Neural cell (in vitro differentiated cells): ENCODE measurements around the gene C9orf78. TPM values are rescaled to one million over a fixed set of nuclear protein-coding genes. Genes with fewer than 3 reads are reported as not detected.

Source experiments
- H2AFZ ChIP-seq: fragments of 200-600, 300-800 bp; sonication (generic), shearing (Covaris generic); 2 replicates; pipeline ENCODE4 v1.6.0; 2014; ENCODE audit warnings: low read depth, mild to moderate bottlenecking, antibody characterized with exemption, low read length, moderate library complexity
- H3F3A ChIP-seq: fragments of 200-600 bp; shearing (Covaris generic); 2 replicates; pipeline ENCODE4 v1.6.1; 2016; ENCODE audit warnings: mild to moderate bottlenecking, moderate library complexity, mixed read lengths, antibody characterized with exemption, low read length; ENCODE audit not compliant: insufficient read depth, poor library complexity, severe bottlenecking
- H3K27ac ChIP-seq: fragments of 200-600, 300-800 bp; sonication (generic), shearing (Covaris generic); 2 replicates; pipeline ENCODE4 v1.5.1; 2014; ENCODE audit warnings: mild to moderate bottlenecking, low read length, moderate library complexity
- H3K27me3 ChIP-seq: fragments of 300-800, 200-600 bp; sonication (generic), shearing (Covaris generic); 2 replicates; pipeline ENCODE4 v1.6.0; 2014; ENCODE audit warnings: mild to moderate bottlenecking, low read depth, low read length, moderate library complexity; ENCODE audit not compliant: insufficient read depth
- H3K36me3 ChIP-seq: fragments of 300-800, 200-600 bp; sonication (generic), shearing (Covaris generic); 2 replicates; pipeline ENCODE4 v1.5.1; 2014; ENCODE audit warnings: mild to moderate bottlenecking, antibody characterized with exemption, low read length, moderate library complexity; ENCODE audit not compliant: insufficient read depth
- H3K4me2 ChIP-seq: fragments of 300-800, 200-600 bp; sonication (generic), shearing (Covaris generic); 2 replicates; pipeline ENCODE4 v1.6.0; 2014; ENCODE audit warnings: mild to moderate bottlenecking, low read length
- H3K4me3 ChIP-seq: fragments of 300-800, 200-600 bp; sonication (generic), shearing (Covaris generic); 2 replicates; pipeline ENCODE4 v1.5.1; 2014; ENCODE audit warnings: mild to moderate bottlenecking, low read length, moderate library complexity
- H3K79me2 ChIP-seq: fragments of 200-600 bp; shearing (Covaris generic); replicated peaks from 2 replicates; pipeline ENCODE4 v1.6.0; 2014; ENCODE audit warnings: mild to moderate bottlenecking, low read length, moderate library complexity; ENCODE audit not compliant: insufficient read depth
- H3K9ac ChIP-seq: fragments of 300-800, 200-600 bp; sonication (generic), shearing (Covaris generic); 2 replicates; pipeline ENCODE4 v1.6.1; 2016; ENCODE audit warnings: mild to moderate bottlenecking, low read length, mixed read lengths
- H3K9me2 ChIP-seq: fragments of 200-600 bp; shearing (Covaris generic); 2 replicates; pipeline ENCODE4 v1.6.1; 2016; ENCODE audit warnings: mild to moderate bottlenecking, low read length, mixed read lengths; ENCODE audit not compliant: insufficient read depth
- H3K9me3 ChIP-seq: fragments of 200-600, 300-800 bp; sonication (generic), shearing (Covaris generic); 2 replicates; pipeline ENCODE4 v1.6.1; 2016; ENCODE audit warnings: mild to moderate bottlenecking, mixed run types, low read length, moderate library complexity, mixed read lengths
- H4K20me1 ChIP-seq: fragments of 200-600 bp; shearing (Covaris generic); 2 replicates; pipeline ENCODE4 v1.6.1; 2016; ENCODE audit warnings: mild to moderate bottlenecking, mixed run types; ENCODE audit not compliant: insufficient read depth
- CTCF ChIP-seq: fragments of 450-650 bp; IDR thresholded peaks from 2 replicates; pipeline ENCODE4 v1.5.1; 2014; ENCODE audit warnings: antibody characterized with exemption, mild to moderate bottlenecking, moderate library complexity; ENCODE audit not compliant: poor library complexity, severe bottlenecking
- EP300 ChIP-seq: fragments of 450-650 bp; conservative IDR thresholded peaks from 2 replicates; pipeline ENCODE4 v1.6.1; 2014; ENCODE audit warnings: antibody characterized with exemption, mild to moderate bottlenecking, moderate library complexity; ENCODE audit not compliant: poor library complexity, severe bottlenecking
- EZH2 ChIP-seq: fragments of 200-600, 300-800 bp; shearing (Covaris generic), sonication (generic); IDR thresholded peaks from 2 replicates; pipeline ENCODE4 v1.6.1; 2014; ENCODE audit warnings: antibody characterized with exemption, low read length, borderline replicate concordance, mild to moderate bottlenecking; ENCODE audit not compliant: insufficient read depth, poor library complexity, severe bottlenecking
- MXI1 ChIP-seq: fragments of 450-650 bp; conservative IDR thresholded peaks from 2 replicates; pipeline ENCODE4 v1.6.1; 2014; ENCODE audit warnings: antibody characterized with exemption, mild to moderate bottlenecking; ENCODE audit not compliant: poor library complexity, severe bottlenecking
- POLR2AphosphoS5 ChIP-seq: IDR thresholded peaks from 2 replicates; pipeline ENCODE4 v1.6.1; 2012
- RAD21 ChIP-seq: fragments of 450-650 bp; conservative IDR thresholded peaks from 2 replicates; pipeline ENCODE4 v1.6.1; 2014; ENCODE audit warnings: antibody characterized with exemption, mild to moderate bottlenecking, moderate library complexity
- SMC3 ChIP-seq: fragments of 450-650 bp; conservative IDR thresholded peaks from 2 replicates; pipeline ENCODE4 v1.6.1; 2014; ENCODE audit warnings: antibody characterized with exemption, mild to moderate bottlenecking, moderate library complexity; ENCODE audit not compliant: poor library complexity
- TAF1 ChIP-seq: IDR thresholded peaks from 2 replicates; pipeline ENCODE4 v1.6.1; 2012; ENCODE audit warnings: low read depth
- polyA plus RNA-seq: library from polyadenylated mRNA; depleted of rRNA; stranded (reverse); fragments of >200 nt; gene quantifications from 2 replicates; pipeline ENCODE4 v1.2.3, GENCODE V29; 2014
- TF ChIP-seq, protein P1 (sequence below): IDR thresholded peaks from 2 replicates; pipeline ENCODE4 v1.6.1; 2012; ENCODE audit warnings: borderline replicate concordance

The C9orf78 gene
- polyA plus RNA-seq, 1 donor from 2014 or later: 91.3 TPM

GRCh38 chr9:129839324-129840023, 4.4 kb upstream of the C9orf78 start:
- no peak overlapping the region for H3K9ac ChIP-seq
- no peak overlapping the region for H3K4me2 ChIP-seq
- H2AFZ ChIP-seq: no peak overlapping the region

DNA sequence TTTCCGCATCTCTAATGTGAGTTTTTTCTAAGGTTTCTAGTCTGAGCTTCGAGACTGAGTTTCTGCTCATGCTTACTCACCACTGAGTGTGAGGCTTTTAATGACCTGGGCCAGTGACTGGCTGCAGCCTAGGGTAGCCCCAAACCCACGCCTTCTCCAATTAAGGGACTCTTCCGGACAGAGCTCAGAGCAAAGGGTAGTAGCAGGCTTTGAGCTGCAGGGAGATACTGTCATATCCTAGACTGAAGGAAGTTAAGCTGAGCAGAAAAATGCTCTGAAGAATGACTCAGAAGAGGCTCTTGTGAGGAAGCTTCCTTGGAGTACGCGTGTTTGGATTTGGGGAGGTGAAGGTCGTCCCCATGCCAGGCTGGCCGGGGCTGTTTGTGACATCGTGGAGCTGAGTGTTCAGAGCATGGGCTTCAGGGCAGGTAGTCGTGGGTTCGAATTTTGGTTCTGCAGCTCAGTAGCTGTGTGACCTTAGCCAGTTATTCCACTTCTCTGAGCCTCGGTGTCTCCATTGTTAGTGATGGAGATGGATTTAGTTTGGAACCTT, 3.7 kb upstream of the C9orf78 start:
- H3K9me2 ChIP-seq: no peaks in the 10 kb centered on the region
- H3K4me2 ChIP-seq: no peak overlapping the region
- no peaks in the 10 kb centered on the region for H3K9me3 ChIP-seq
- H3K4me3 ChIP-seq: no peak overlapping the region
- no peak overlapping the region for H3K9ac ChIP-seq
- no peaks in the 10 kb centered on the region for H3K27me3 ChIP-seq
- H2AFZ ChIP-seq: no peak overlapping the region
- H3K36me3 ChIP-seq: no peaks in the 10 kb centered on the region
- no peaks in the 10 kb centered on the region for H4K20me1 ChIP-seq
- H3K79me2 ChIP-seq: peaks cover 31% of the 10 kb centered on the region
- no peaks in the 10 kb centered on the region for H3F3A ChIP-seq
- H3K27ac ChIP-seq: no peak overlapping the region
- TF ChIP-seq RAD21: no peak
- TF ChIP-seq CTCF: no peak
- TF ChIP-seq, protein P1, sequence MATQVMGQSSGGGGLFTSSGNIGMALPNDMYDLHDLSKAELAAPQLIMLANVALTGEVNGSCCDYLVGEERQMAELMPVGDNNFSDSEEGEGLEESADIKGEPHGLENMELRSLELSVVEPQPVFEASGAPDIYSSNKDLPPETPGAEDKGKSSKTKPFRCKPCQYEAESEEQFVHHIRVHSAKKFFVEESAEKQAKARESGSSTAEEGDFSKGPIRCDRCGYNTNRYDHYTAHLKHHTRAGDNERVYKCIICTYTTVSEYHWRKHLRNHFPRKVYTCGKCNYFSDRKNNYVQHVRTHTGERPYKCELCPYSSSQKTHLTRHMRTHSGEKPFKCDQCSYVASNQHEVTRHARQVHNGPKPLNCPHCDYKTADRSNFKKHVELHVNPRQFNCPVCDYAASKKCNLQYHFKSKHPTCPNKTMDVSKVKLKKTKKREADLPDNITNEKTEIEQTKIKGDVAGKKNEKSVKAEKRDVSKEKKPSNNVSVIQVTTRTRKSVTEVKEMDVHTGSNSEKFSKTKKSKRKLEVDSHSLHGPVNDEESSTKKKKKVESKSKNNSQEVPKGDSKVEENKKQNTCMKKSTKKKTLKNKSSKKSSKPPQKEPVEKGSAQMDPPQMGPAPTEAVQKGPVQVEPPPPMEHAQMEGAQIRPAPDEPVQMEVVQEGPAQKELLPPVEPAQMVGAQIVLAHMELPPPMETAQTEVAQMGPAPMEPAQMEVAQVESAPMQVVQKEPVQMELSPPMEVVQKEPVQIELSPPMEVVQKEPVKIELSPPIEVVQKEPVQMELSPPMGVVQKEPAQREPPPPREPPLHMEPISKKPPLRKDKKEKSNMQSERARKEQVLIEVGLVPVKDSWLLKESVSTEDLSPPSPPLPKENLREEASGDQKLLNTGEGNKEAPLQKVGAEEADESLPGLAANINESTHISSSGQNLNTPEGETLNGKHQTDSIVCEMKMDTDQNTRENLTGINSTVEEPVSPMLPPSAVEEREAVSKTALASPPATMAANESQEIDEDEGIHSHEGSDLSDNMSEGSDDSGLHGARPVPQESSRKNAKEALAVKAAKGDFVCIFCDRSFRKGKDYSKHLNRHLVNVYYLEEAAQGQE: no peak
- TF ChIP-seq TAF1: no peak
- TF ChIP-seq MXI1: no peak
- TF ChIP-seq EP300: no peak
- TF ChIP-seq SMC3: no peak
- no peak for TF ChIP-seq POLR2AphosphoS5

More at GRCh38 chr9:129839324-129840023, 4.4 kb upstream of the C9orf78 start:
- no peaks in the 10 kb centered on the region for H3K9me3 ChIP-seq
- no peaks in the 10 kb centered on the region for H3K36me3 ChIP-seq
- H3F3A ChIP-seq: no peaks in the 10 kb centered on the region
- no peak overlapping the region for H3K27ac ChIP-seq
- H3K79me2 ChIP-seq: peaks cover 24% of the 10 kb centered on the region
- no peaks in the 10 kb centered on the region for H3K9me2 ChIP-seq
- no peak for TF ChIP-seq TAF1
- no peak for TF ChIP-seq EZH2
- TF ChIP-seq POLR2AphosphoS5: no peak
- TF ChIP-seq, protein P1: no peak
- no peak for TF ChIP-seq SMC3
- no peak for TF ChIP-seq CTCF
- no peak for TF ChIP-seq EP300
- no peak for TF ChIP-seq RAD21
- no peak for TF ChIP-seq MXI1
- no peaks in the 10 kb centered on the region for H4K20me1 ChIP-seq
- no peak overlapping the region for H3K4me3 ChIP-seq
- H3K27me3 ChIP-seq: no peaks in the 10 kb centered on the region
